DOHH2 (cell line): ENCODE results near the gene GALNT9.
"Not testable (repeated sequence)": the region's sequence is repeated elsewhere in the genome, so short reads cannot be mapped to it uniquely, and the experiment has no call there.

Source experiments
- H3F3A ChIP-seq: fragments of 200-600 bp; sonication (generic), shearing (Covaris generic); 2 replicates; pipeline ENCODE4 v1.6.0; 2016; ENCODE audit warnings: antibody characterized with exemption, mild to moderate bottlenecking; ENCODE audit not compliant: control insufficient read depth, insufficient read depth
- H3K27ac ChIP-seq: fragments of 200-600 bp; sonication (generic); 2 replicates; pipeline ENCODE4 v1.5.1; 2014; ENCODE audit warnings: low read depth, mild to moderate bottlenecking, low read length, moderate library complexity
- H3K27me3 ChIP-seq: fragments of 200-600 bp; sonication (generic); 2 replicates; pipeline ENCODE4 v1.6.1; 2014; ENCODE audit warnings: mild to moderate bottlenecking, low read length, mixed read lengths; ENCODE audit not compliant: control insufficient read depth
- H3K36me3 ChIP-seq: fragments of 200-600 bp; sonication (generic); 2 replicates; pipeline ENCODE4 v1.6.1; 2014; ENCODE audit warnings: mild to moderate bottlenecking, low read length, moderate library complexity, mixed read lengths; ENCODE audit not compliant: control insufficient read depth
- H3K4me1 ChIP-seq: fragments of 200-600 bp; sonication (generic); 2 replicates; pipeline ENCODE4 v1.6.1; 2014; ENCODE audit warnings: mild to moderate bottlenecking, low read length, mixed read lengths; ENCODE audit not compliant: control insufficient read depth
- H3K4me2 ChIP-seq: fragments of 200-600 bp; sonication (generic); 2 replicates; pipeline ENCODE4 v1.6.0; 2014; ENCODE audit warnings: mild to moderate bottlenecking, low read length, moderate library complexity
- H3K4me3 ChIP-seq: fragments of 200-600 bp; sonication (generic); 2 replicates; pipeline ENCODE4 v1.5.1; 2014; ENCODE audit warnings: mild to moderate bottlenecking, low read length, mixed read lengths
- H3K79me2 ChIP-seq: fragments of 200-600 bp; sonication (generic); 2 replicates; pipeline ENCODE4 v1.6.1; 2014; ENCODE audit warnings: mild to moderate bottlenecking, low read length, mixed read lengths; ENCODE audit not compliant: control insufficient read depth
- H3K9me2 ChIP-seq: fragments of 200-600 bp; sonication (generic); replicated peaks from 2 replicates; pipeline ENCODE4 v1.6.1; 2014; ENCODE audit warnings: mild to moderate bottlenecking, low read length, mixed read lengths; ENCODE audit not compliant: control insufficient read depth
- H3K9me3 ChIP-seq: fragments of 200-600 bp; sonication (generic); 2 replicates; pipeline ENCODE4 v1.6.1; 2014; ENCODE audit warnings: antibody characterized with exemption, low read length, mixed read lengths; ENCODE audit not compliant: control insufficient read depth, insufficient read depth
- H4K20me1 ChIP-seq: fragments of 200-600 bp; sonication (generic); 2 replicates; pipeline ENCODE4 v1.6.0; 2014; ENCODE audit warnings: low read depth, mild to moderate bottlenecking, antibody characterized with exemption, low read length, moderate library complexity; ENCODE audit not compliant: control insufficient read depth, insufficient read depth
- CTCF ChIP-seq: fragments of 200-600 bp; sonication (generic); IDR thresholded peaks from one replicate; pipeline ENCODE4 v1.5.1; 2014; ENCODE audit warnings: antibody characterized with exemption, mild to moderate bottlenecking, low read depth, low read length; ENCODE audit not compliant: poor library complexity, severe bottlenecking
- EZH2phosphoT487 ChIP-seq: fragments of 200-600 bp; sonication (generic); IDR thresholded peaks from 2 replicates; pipeline ENCODE4 v1.6.1; 2017; ENCODE audit warnings: borderline replicate concordance, mild to moderate bottlenecking, antibody characterized with exemption, low read length, moderate library complexity, mixed read lengths

GALNT9 gene

GRCh38 chr12:132256646-132257045 is 72.7 kb downstream of the GALNT9 start:
- H3K4me2 ChIP-seq = no peak overlapping the region
- no peaks in the 10 kb centered on the region for H3K9me3 ChIP-seq
- no peaks in the 10 kb centered on the region for H3K36me3 ChIP-seq
- no peaks in the 10 kb centered on the region for H3K4me1 ChIP-seq
- H3F3A ChIP-seq = no peaks in the 10 kb centered on the region
- H4K20me1 ChIP-seq = no peaks in the 10 kb centered on the region
- TF ChIP-seq EZH2phosphoT487 (no peak), CTCF (no peak)
- H3K27me3 ChIP-seq = no peaks in the 10 kb centered on the region
- no peaks in the 10 kb centered on the region for H3K79me2 ChIP-seq
- H3K4me3 ChIP-seq = no peak overlapping the region
- no peak overlapping the region for H3K27ac ChIP-seq
- no peaks in the 10 kb centered on the region for H3K9me2 ChIP-seq

DNA sequence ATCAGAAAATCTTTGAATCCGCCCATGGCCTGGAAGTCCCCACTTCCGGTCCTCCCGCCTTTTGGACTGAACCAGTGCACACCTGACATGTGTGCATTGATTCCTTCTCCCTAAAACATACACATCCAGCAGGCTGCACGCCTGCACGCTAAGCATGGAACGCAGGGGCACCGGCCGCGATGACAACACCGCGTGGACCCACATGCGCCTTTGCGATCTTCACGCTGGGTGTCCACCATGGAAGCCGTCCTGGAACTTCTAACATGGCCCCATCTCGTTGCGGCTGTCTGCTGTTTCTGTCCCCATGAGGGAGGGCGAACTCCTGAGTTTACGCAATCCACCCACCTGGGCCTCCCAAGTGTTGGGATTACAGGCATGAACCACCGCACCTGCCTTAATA is 73.7 kb downstream of the GALNT9 start:
- H3K9me3 ChIP-seq = no peaks in the 10 kb centered on the region
- H3K4me1 ChIP-seq = no peaks in the 10 kb centered on the region
- H3K36me3 ChIP-seq = no peaks in the 10 kb centered on the region
- no peak overlapping the region for H3K4me2 ChIP-seq
- no peaks in the 10 kb centered on the region for H3K79me2 ChIP-seq
- H4K20me1 ChIP-seq = no peaks in the 10 kb centered on the region
- TF ChIP-seq CTCF = no peak
- no peak for TF ChIP-seq EZH2phosphoT487
- H3K27ac ChIP-seq = no peak overlapping the region
- no peaks in the 10 kb centered on the region for H3K9me2 ChIP-seq
- H3F3A ChIP-seq = no peaks in the 10 kb centered on the region
- no peaks in the 10 kb centered on the region for H3K27me3 ChIP-seq
- no peak overlapping the region for H3K4me3 ChIP-seq

GRCh38 chr12:132253698-132254480 is 75.5 kb downstream of the GALNT9 start:
- Histone ChIP-seq H3K9me2 (no peaks in the 10 kb centered on the region), H3K4me1 (no peaks in the 10 kb centered on the region), H3K79me2 (no peaks in the 10 kb centered on the region), H4K20me1 (no peaks in the 10 kb centered on the region), H3K4me3 (no peak overlapping the region), H3F3A (no peaks in the 10 kb centered on the region), H3K9me3 (no peaks in the 10 kb centered on the region), H3K4me2 (no peak overlapping the region), H3K27ac (no peak overlapping the region), H3K27me3 (no peaks in the 10 kb centered on the region), H3K36me3 (no peaks in the 10 kb centered on the region)
- TF ChIP-seq EZH2phosphoT487 = no peak
- TF ChIP-seq CTCF = no peak

DNA sequence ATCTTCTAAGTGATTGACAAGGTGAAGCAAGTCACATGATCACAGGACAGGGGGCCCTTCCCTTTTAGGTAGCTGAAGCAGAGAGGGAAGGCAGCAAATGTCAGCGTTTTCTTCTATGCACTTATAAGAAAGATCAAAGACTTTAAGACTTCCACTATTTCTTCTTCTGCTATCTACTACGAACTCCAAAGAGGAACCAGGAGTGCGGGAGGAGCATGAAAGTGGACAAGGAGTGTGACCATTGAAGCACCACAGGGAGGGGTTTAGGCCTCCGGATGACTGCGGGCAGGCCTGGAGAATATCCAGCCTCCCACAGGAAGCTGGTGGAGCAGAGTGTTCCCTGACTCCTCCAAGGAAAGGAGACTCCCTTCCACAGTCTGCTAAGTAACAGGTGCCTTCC is 76.4 kb downstream of the GALNT9 start:
- not testable (repeated sequence) for H3K4me3 ChIP-seq, H3K4me1 ChIP-seq, H3K27me3 ChIP-seq, H3F3A ChIP-seq, H3K4me2 ChIP-seq, H3K9me2 ChIP-seq, H3K27ac ChIP-seq, H3K9me3 ChIP-seq, H3K79me2 ChIP-seq, H4K20me1 ChIP-seq, H3K36me3 ChIP-seq
